Colonic mucosa (tissue), 4 donors: ENCODE measurements around the gene STK24. TPM values are rescaled to one million over a fixed set of nuclear protein-coding genes. Genes with fewer than 3 reads are reported as not detected.
"Not testable (repeated sequence)": the region's sequence is repeated elsewhere in the genome, so short reads cannot be mapped to it uniquely, and the experiment has no call there.

Experiments
- DNase-seq: peaks from one replicate; pipeline ENCODE4 v3.0.0-alpha.2; 2020
- H3K27ac ChIP-seq: fragments of 200-600 bp; one replicate; pipeline ENCODE4 v1.8.0; 2021
- H3K27me3 ChIP-seq: fragments of 200-600 bp; one replicate; pipeline ENCODE4 v1.8.0; 2021
- H3K36me3 ChIP-seq: fragments of 200-600 bp; one replicate; pipeline ENCODE4 v1.8.0; 2021
- H3K4me1 ChIP-seq: fragments of 200-600 bp; one replicate; pipeline ENCODE4 v1.8.0; 2021; ENCODE audit warnings: mild to moderate bottlenecking
- H3K4me3 ChIP-seq: fragments of 200-600 bp; one replicate; pipeline ENCODE4 v1.8.0; 2021
- H3K9ac ChIP-seq, 2 donors: one replicate each; pipeline ENCODE4 v1.7.0; 2013; ENCODE audit warnings: control low read depth in 2 of 2, low read depth in 2 of 2, low read length in 2 of 2
- H3K9me3 ChIP-seq: fragments of 200-600 bp; one replicate; pipeline ENCODE4 v1.8.0; 2021
- intact Hi-C: fragments of 100-400 bp; cut with DNase I; formaldehyde crosslinking; loops from one replicate; pipeline ENCODE4 v1.14.1; 2022
- total RNA-seq, 2 donors: library from RNA; stranded (reverse); fragmentation: NEBNext Ultra II Directional in 1 of 2; extraction: Animal tissue kit (Norgen Biotek cat#: 25700) in 1 of 2; gene quantifications; one replicate each; pipeline ENCODE4 v1.2.1, GENCODE V29; 2021
- TF ChIP-seq, protein P1 (sequence below): fragments of 200-600 bp; IDR thresholded peaks from one replicate; pipeline ENCODE4 v1.8.0; 2022; ENCODE audit warnings: antibody characterized with exemption, mild to moderate bottlenecking
- donor health status: healthy.
- donor health status: DM: no; HTN: no; CAD: no.
- donor health status: DM: no; HTN: no; CAD: no.

STK24 gene
- total RNA-seq, 2 donors from 2014 or later = 160 to 206 TPM

DNA sequence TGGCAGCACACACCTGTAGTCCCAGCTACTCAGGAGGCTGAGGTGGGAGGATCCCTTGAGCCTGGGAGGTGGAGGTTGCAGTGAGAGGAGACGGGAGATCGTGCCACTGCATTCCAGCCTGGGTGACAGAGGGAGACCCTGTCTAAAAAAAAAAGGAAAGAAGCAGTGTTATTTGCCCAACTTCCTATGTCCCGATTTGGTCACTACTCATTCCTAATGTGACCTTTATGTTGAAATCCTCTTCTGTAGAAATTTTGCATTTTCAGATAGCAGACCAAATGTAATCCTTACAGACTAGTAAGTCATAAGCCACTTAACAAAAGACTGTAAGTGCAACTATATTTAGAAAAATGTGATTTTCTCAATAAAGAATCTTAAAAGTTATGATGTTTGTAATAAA lies 18.2 kb upstream of the STK24 start:
- intact Hi-C loops = no loop called here
- Histone ChIP-seq H3K4me3 (no peak overlapping the region), H3K27me3 (no peaks in the 10 kb centered on the region), H3K9me3 (no peaks in the 10 kb centered on the region), H3K9ac (no peak overlapping the region), H3K27ac (no peak overlapping the region), H3K4me1 (no peaks in the 10 kb centered on the region), H3K36me3 (no peaks in the 10 kb centered on the region)
- TF ChIP-seq, protein P1, sequence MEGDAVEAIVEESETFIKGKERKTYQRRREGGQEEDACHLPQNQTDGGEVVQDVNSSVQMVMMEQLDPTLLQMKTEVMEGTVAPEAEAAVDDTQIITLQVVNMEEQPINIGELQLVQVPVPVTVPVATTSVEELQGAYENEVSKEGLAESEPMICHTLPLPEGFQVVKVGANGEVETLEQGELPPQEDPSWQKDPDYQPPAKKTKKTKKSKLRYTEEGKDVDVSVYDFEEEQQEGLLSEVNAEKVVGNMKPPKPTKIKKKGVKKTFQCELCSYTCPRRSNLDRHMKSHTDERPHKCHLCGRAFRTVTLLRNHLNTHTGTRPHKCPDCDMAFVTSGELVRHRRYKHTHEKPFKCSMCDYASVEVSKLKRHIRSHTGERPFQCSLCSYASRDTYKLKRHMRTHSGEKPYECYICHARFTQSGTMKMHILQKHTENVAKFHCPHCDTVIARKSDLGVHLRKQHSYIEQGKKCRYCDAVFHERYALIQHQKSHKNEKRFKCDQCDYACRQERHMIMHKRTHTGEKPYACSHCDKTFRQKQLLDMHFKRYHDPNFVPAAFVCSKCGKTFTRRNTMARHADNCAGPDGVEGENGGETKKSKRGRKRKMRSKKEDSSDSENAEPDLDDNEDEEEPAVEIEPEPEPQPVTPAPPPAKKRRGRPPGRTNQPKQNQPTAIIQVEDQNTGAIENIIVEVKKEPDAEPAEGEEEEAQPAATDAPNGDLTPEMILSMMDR = no peak
- DNase-seq = no peak

DNA sequence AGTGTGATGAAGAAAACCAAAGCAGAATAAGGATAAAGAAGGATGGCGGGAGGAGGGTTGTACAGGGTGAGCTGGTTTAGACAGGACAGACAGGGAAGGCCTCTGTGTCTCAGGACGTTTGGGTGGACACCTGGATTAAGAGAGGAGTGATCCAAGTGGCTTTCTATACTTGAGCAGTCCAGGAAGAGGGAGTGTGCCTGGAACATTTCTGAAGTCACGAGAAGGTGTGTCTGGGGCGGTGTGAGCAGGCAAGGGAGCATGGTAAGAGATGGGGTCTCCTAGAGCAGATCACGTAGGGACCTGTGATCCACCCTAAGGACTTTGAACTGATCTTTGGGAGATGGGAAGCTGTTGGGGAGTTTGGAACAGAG lies 15.4 kb upstream of the STK24 start:
- Histone ChIP-seq H3K4me1 (no peaks in the 10 kb centered on the region), H3K9ac (no peak overlapping the region), H3K36me3 (no peaks in the 10 kb centered on the region), H3K27ac (peak overlapping the region; percentile 29), H3K27me3 (no peaks in the 10 kb centered on the region), H3K4me3 (no peak overlapping the region), H3K9me3 (no peaks in the 10 kb centered on the region)
- intact Hi-C loops = no loop called here
- DNase-seq = no peak
- TF ChIP-seq, protein P1 = no peak

DNA sequence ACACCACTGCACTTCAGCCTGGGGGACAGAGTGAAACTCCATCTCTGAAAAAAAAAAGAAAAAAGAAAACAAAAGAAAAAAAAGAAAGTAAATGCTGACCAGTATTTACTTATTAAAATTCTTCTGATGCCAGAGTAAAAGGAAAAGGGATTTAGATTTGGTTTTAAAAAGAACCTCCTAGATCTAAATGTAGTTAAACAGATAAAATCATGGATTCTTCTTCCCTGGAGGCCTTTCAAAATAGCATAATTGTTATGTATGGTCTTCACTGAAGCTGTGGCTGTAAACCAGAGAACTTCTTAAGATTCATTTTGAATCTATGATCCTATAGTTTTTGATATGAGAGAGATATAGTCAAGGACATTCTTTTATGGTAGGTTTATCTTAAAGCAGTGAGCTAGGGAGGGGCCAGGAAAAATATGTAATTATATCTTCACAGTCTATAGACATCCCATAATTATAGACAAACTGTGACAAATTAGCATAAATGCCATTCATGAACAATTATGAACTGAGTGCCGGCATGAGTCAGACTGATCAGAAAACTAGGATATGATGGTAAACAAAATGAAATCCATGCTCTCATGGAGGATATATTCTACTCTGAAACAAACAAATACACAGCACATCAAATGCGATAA lies 14.9 kb upstream of the STK24 start:
- H3K36me3 ChIP-seq = no peaks in the 10 kb centered on the region
- no peak for DNase-seq
- no peaks in the 10 kb centered on the region for H3K9me3 ChIP-seq
- no peak overlapping the region for H3K4me3 ChIP-seq
- no peak overlapping the region for H3K9ac ChIP-seq
- TF ChIP-seq, protein P1 = no peak
- no peaks in the 10 kb centered on the region for H3K4me1 ChIP-seq
- intact Hi-C loops = no loop called here
- H3K27me3 ChIP-seq = no peaks in the 10 kb centered on the region
- H3K27ac ChIP-seq = peak overlapping the region; percentile 29

- H3K4me3 ChIP-seq, H3K9ac ChIP-seq, H3K36me3 ChIP-seq, H3K9me3 ChIP-seq, intact Hi-C loops, H3K27ac ChIP-seq, DNase-seq, H3K4me1 ChIP-seq, H3K27me3 ChIP-seq: not testable (repeated sequence)
These were observed 13.6 kb upstream of the STK24 start for GRCh38 chr13:98590471-98590870.

- H3K4me3 ChIP-seq, H3K4me1 ChIP-seq, H3K36me3 ChIP-seq, H3K9me3 ChIP-seq, H3K27me3 ChIP-seq, intact Hi-C loops, DNase-seq, H3K9ac ChIP-seq, H3K27ac ChIP-seq: not testable (repeated sequence)
These were observed 12.6 kb upstream of the STK24 start for GRCh38 chr13:98589516-98589915.

DNA sequence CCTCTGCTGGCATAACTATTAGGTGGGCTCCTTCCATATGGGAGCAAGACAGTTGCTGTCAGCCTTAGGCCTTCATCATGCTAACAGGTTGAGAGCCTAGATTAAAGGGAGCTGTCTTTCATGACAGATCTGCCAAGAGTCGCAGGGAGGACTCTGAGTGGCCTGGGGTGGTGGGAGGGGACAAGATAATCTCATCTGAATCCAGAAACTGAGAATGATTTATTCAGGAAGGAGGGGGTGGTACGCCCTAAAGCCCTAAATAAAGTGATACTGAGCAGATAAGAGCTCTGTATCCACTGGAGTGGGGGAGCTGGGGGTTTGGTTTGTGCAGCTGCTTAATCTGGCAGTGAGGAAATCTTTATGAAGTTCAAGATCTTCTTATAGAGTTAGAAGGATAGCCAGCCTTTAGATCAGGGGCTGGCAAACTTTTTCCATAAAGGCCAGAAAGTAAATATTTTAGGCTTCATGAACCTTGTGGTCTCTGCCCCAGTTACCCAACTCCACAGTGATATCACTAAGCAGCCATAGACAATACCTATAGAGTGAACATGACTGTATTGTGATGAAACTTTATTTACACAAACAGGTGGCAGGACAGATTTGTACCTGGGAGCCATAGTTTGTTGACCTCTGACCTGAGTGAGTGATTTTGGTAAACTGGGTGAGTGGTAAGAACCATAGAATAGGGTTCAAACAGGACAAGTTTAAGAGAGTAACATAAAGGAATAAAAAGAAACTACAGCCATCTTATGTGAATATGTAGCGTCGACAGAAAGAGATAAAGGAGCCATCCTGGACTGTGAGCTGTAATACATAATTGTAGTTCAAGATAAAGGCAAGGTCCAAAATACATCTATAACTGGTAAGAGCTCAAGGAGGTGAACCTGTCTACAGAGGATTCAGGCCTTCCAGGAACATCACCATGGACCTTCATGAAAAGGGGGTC lies 9.8 kb upstream of the STK24 start:
- Histone ChIP-seq H3K4me3 (no peak overlapping the region), H3K27ac (peak overlapping the region; percentile 41), H3K36me3 (no peaks in the 10 kb centered on the region), H3K4me1 (no peaks in the 10 kb centered on the region), H3K9me3 (no peaks in the 10 kb centered on the region), H3K9ac (no peak overlapping the region), H3K27me3 (no peaks in the 10 kb centered on the region)
- no peak for DNase-seq
- intact Hi-C loops = no loop called here
- TF ChIP-seq, protein P1 = no peak
